Common myeloid progenitor, CD34-positive (primary cell): ENCODE results near the gene SPATA3.

Experiments
- CTCF ChIA-PET: fragments of 350-600 bp; sonication (Branson Sonifier 250); formaldehyde crosslinking; loops from one replicate; lab custom pipeline; 2021; ENCODE audit warnings: antibody characterized with exemption; lab: Charles Lee
- POLR2A ChIA-PET: fragments of 350-600 bp; sonication (Branson Sonifier 250); formaldehyde crosslinking; loops from one replicate; lab custom pipeline; 2021; ENCODE audit warnings: antibody characterized with exemption; lab: Charles Lee
- DNase-seq, 3 donors: peaks; one replicate each; pipeline versions ENCODE4 v3.0.0 to v3.0.0-alpha.2; 2013
- H3K27ac ChIP-seq, 2 experiments: 1 replicate in 1 of 2; 2 replicates in 1 of 2; pipeline ENCODE4 v1.7.0; 2013; ENCODE audit warnings: inconsistent platforms in 2 of 2, low read length in 2 of 2, mild to moderate bottlenecking in 2 of 2, low read depth in 1 of 2, moderate library complexity in 1 of 2; ENCODE audit not compliant: severe bottlenecking in 2 of 2, insufficient read depth in 1 of 2, poor library complexity in 1 of 2
- H3K27me3 ChIP-seq, 5 experiments: replicated peaks in 2 of 5; 1 replicate in 3 of 5; 2 replicates in 2 of 5; pipeline versions ENCODE4 v1.6.1 to v1.7.0; 2013; ENCODE audit warnings: low read length in 4 of 5, mild to moderate bottlenecking in 2 of 5, moderate library complexity in 2 of 5, inconsistent platforms in 1 of 5; ENCODE audit not compliant: insufficient read depth in 5 of 5, control insufficient read depth in 4 of 5
- H3K36me3 ChIP-seq, 4 experiments: 1 replicate in 2 of 4; 2 replicates in 2 of 4; pipeline versions ENCODE4 v1.6.1 to v1.7.0; 2013; ENCODE audit warnings: low read length in 3 of 4, control low read depth in 1 of 4, mild to moderate bottlenecking in 1 of 4; ENCODE audit not compliant: control insufficient read depth in 4 of 4, insufficient read depth in 4 of 4
- H3K4me1 ChIP-seq, 4 experiments: 1 replicate in 3 of 4; 2 replicates in 1 of 4; pipeline versions ENCODE4 v1.6.1 to v1.7.1; 2013; ENCODE audit warnings: low read length in 3 of 4, mild to moderate bottlenecking in 3 of 4, control low read depth in 1 of 4, inconsistent platforms in 1 of 4, moderate library complexity in 1 of 4; ENCODE audit not compliant: control insufficient read depth in 4 of 4, insufficient read depth in 4 of 4; ENCODE audit errors: control extremely low read depth in 1 of 4
- H3K4me3 ChIP-seq, 7 experiments: 1 replicate in 4 of 7; 2 replicates in 3 of 7; pipeline versions ENCODE4 v1.5.1 to v1.7.0; 2013; ENCODE audit warnings: mild to moderate bottlenecking in 7 of 7, low read length in 6 of 7, moderate library complexity in 6 of 7, inconsistent platforms in 2 of 7, low read depth in 2 of 7, control low read depth in 1 of 7; ENCODE audit not compliant: insufficient read depth in 4 of 7, control insufficient read depth in 1 of 7; ENCODE audit errors: extremely low read depth in 1 of 7
- H3K9me3 ChIP-seq, 5 experiments: 1 replicate in 4 of 5; 2 replicates in 1 of 5; pipeline versions ENCODE4 v1.6.1 to v1.7.1; 2013; ENCODE audit warnings: low read length in 4 of 5, mild to moderate bottlenecking in 2 of 5, inconsistent platforms in 1 of 5, low read depth in 1 of 5, moderate library complexity in 1 of 5; ENCODE audit not compliant: control insufficient read depth in 4 of 5, insufficient read depth in 2 of 5; ENCODE audit errors: control extremely low read depth in 1 of 5
- WGBS: methylation state at CpG from one replicate; pipeline ENCODE4 v1.1.5; 2013; ENCODE audit not compliant: insufficient coverage; 5-methylcytosine and 5-hydroxymethylcytosine counted together

The SPATA3 gene

DNA sequence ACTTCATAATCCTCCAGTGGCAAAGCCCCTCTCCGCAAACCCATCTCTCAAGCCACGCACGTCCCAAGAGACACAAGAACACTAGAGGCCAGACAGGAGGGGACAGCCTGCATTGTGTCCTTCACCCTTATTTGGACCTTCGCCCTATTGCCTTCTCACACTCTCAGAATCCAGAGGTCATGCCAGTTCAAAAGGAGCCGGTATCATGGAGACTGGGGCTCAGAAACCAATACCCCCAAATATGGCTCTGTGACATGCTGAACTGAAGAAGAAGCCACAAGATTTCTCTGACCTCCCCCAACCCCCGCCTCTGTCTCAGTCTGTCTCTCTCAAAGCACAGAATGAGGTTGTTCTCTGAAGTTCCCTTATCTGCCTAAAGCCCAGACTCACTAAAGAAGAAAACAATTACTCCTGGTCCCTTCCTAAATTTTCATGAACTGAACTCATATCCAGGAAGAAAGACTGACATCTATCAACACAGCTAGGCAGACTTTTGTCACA, 19.2 kb upstream of the SPATA3 start:
- H3K4me3 ChIP-seq: no peak overlapping the region
- ChIA-PET CTCF (no interaction called here), POLR2A (no interaction called here)
- no peaks in the 10 kb centered on the region for H3K27me3 ChIP-seq
- H3K4me1 ChIP-seq: peaks cover 0 to 23% (median 5%) of the 10 kb centered on the region in 4 experiments
- 100% methylated on average over 4 of the region's 6 CpGs for WGBS
- no peak overlapping the region for H3K27ac ChIP-seq
- DNase-seq: peak in 2 of 3 donors; percentile 14 to 28
- H3K9me3 ChIP-seq: no peaks in the 10 kb centered on the region
- H3K36me3 ChIP-seq: no peaks in the 10 kb centered on the region

DNA sequence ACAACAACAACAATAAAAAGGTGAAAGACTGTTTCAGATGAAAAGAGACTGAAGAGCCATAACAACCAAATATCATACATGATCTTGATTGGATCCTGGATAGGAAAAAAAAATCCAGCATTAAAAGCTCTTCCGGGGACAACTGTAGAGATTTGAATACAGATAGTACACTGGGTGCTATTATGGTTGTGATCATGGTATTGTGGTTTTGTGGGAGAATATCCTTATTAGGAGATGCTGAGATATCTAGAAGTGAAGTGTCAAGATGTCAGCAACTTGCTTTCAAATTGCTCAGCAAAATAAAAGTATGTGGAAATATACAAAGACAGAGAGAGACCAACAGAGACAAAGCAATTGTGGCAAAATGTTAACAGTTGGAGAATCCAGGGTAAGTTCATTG, 15.5 kb upstream of the SPATA3 start:
- Histone ChIP-seq H3K4me3 (no peak overlapping the region), H3K4me1 (peaks cover 0 to 13% (median 1%) of the 10 kb centered on the region in 4 experiments), H3K9me3 (no peaks in the 10 kb centered on the region), H3K27ac (no peak overlapping the region), H3K36me3 (no peaks in the 10 kb centered on the region), H3K27me3 (no peaks in the 10 kb centered on the region)
- ChIA-PET CTCF (interaction anchor here (0.6 kb wide), 1 partner anchor 156 kb away, joined by 3 read pairs; no protein-coding TSS in a partner anchor), POLR2A (interaction anchor here (0.7 kb wide), 1 partner anchor 653 kb away, joined by 3 read pairs; no protein-coding TSS in a partner anchor)
- DNase-seq: no peak
- no CpG with 5 or more reads among the region's 1 CpG for WGBS

DNA sequence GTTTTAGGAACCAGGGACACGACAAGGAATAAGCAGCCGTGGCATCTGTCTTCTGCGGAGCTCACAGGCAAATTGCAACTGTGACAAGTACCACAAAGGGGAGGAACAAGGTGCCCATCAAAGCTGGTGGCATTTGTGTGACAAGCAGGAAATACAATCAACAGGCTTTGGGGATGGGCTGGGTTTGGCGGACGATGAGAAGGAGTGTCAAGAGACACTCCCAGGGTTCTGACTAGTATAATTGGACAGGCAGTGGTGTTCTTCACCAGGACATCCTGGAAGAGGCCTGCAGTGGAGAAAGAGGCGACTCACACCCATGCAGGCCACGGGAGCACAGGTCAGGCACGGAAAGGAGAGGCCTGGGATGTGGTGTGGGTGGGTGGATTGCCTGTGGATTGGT, 14.2 kb upstream of the SPATA3 start:
- Histone ChIP-seq H3K36me3 (no peaks in the 10 kb centered on the region), H3K4me3 (no peak overlapping the region), H3K9me3 (no peaks in the 10 kb centered on the region), H3K27me3 (no peaks in the 10 kb centered on the region), H3K27ac (no peak overlapping the region), H3K4me1 (peaks cover 0 to 8% (median 1%) of the 10 kb centered on the region in 4 experiments)
- WGBS: 97% methylated on average over 8 of the region's 8 CpGs
- DNase-seq: no peak
- POLR2A ChIA-PET: interaction anchor here (0.8 kb wide), 1 partner anchor 110 kb away, joined by 3 read pairs; no protein-coding TSS in a partner anchor
- CTCF ChIA-PET: interaction anchor here (1.4 to 8.1 kb wide), 2 partner anchors 68 to 158 kb away, joined by 5 to 38 read pairs; no protein-coding TSS in a partner anchor

DNA sequence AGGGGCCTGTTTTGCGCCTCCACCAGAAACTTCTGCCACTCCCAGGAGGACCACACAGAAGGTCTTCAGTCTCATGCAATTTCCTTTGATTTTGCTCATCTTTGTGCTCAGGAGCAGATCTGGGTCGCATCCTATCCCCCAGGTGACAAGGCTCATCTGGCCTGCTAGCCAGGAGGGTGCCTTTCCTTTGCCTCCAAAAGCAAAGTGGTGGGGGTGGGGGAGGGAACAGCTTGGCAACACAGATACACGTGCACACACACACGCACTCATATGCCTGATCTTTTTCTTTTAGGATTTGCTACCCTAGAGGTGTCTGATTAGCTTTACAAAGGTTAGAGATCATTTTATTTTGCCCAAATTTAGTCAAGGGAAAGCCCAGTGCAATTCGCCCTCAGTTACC, 13.8 kb upstream of the SPATA3 start:
- Histone ChIP-seq H3K4me1 (peaks cover 0 to 8% (median 5%) of the 10 kb centered on the region in 4 experiments), H3K27ac (no peak overlapping the region), H3K27me3 (no peaks in the 10 kb centered on the region), H3K36me3 (no peaks in the 10 kb centered on the region), H3K9me3 (no peaks in the 10 kb centered on the region), H3K4me3 (no peak overlapping the region)
- ChIA-PET CTCF (interaction anchor here (1.4 to 8.1 kb wide), 2 partner anchors 68 to 158 kb away, joined by 5 to 38 read pairs; no protein-coding TSS in a partner anchor), POLR2A (interaction anchor here (0.6 kb wide), 1 partner anchor 438 kb away, joined by 4 read pairs; no protein-coding TSS in a partner anchor)
- DNase-seq: no peak
- 100% methylated on average over 2 of the region's 5 CpGs for WGBS

DNA sequence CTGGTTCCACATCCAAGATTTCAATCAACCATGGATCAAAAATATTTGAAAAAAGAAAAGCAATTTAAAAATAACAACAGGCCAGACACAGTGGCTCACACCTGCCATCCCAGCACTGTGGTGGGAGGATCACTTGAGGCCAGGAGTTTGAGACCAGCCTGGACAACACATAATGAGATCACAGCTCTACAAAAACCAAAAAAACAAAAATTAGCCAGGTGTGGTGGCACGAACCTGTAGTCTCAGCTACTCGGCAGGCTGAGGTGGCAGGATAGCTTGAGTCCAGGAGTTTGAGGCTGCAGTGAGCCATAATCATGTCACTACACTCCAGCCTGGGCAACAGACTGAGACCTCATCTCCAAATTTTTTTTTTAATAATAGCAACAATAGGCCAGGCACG, 13.4 kb upstream of the SPATA3 start:
- Histone ChIP-seq H3K36me3 (no peaks in the 10 kb centered on the region), H3K27ac (no peak overlapping the region), H3K27me3 (no peaks in the 10 kb centered on the region), H3K4me3 (no peak overlapping the region), H3K9me3 (no peaks in the 10 kb centered on the region), H3K4me1 (peaks cover 0 to 8% (median 5%) of the 10 kb centered on the region in 4 experiments)
- POLR2A ChIA-PET: interaction anchor here (0.6 kb wide), 1 partner anchor 438 kb away, joined by 4 read pairs; no protein-coding TSS in a partner anchor
- DNase-seq: no peak
- CTCF ChIA-PET: interaction anchor here (1.4 to 8.1 kb wide), 3 partner anchors 69 to 158 kb away, joined by 5 to 38 read pairs (median 10); no protein-coding TSS in a partner anchor
- 100% methylated on average over 2 of the region's 3 CpGs for WGBS

DNA sequence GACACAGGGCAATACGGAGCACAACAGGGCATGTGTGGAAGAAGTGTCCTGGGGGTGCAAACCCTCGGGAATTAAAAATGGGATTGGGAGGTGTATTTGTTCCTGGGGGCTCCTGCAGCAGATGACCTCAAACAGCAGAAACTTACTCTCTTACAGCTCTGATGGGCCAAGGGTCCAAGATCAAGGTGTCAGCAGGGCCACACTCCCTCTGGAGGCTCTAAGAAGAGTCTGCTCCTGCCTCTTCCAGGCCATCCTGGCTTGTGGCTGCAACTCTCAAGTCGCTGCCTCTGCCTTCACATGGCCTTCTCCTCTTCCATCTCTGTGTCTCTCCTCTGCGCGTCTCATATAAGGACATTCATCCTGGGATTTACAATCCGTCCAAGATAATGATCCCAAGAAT, 12.4 kb upstream of the SPATA3 start:
- Histone ChIP-seq H3K4me1 (peaks cover 0 to 8% (median 5%) of the 10 kb centered on the region in 4 experiments), H3K27ac (no peak overlapping the region), H3K36me3 (no peaks in the 10 kb centered on the region), H3K27me3 (peaks cover 0 to 3% (median 0%) of the 10 kb centered on the region in 5 experiments), H3K9me3 (no peaks in the 10 kb centered on the region), H3K4me3 (no peak overlapping the region)
- POLR2A ChIA-PET: no interaction called here
- CTCF ChIA-PET: interaction anchor here (1.6 to 8.1 kb wide), 4 partner anchors 57 to 161 kb away, joined by 5 to 61 read pairs (median 24); no protein-coding TSS in a partner anchor
- WGBS: 92% methylated on average over 5 of the region's 6 CpGs
- no peak for DNase-seq
